Mammary epithelial cell (primary cell): ENCODE data around the gene RBPJL.

ENCODE experiments used
- CTCF ChIP-seq, 2 donors: IDR thresholded peaks in 1 of 2; conservative IDR thresholded peaks in 1 of 2; 2 replicates each; pipeline ENCODE4 v1.5.1; 2011 to 2012; ENCODE audit warnings: inconsistent platforms in 2 of 2, low read length in 2 of 2, mild to moderate bottlenecking in 2 of 2, control low read depth in 1 of 2, low read depth in 1 of 2; ENCODE audit not compliant: insufficient read depth in 1 of 2; ENCODE audit errors: extremely low read depth in 1 of 2
- EZH2 ChIP-seq: IDR thresholded peaks from 2 replicates; pipeline ENCODE4 v1.6.1; 2012; ENCODE audit warnings: low read length, inconsistent platforms, borderline replicate concordance

- TF ChIP-seq CTCF (conservative IDR thresholded peaks at IDR 0.05 in 1 of 2, IDR thresholded peaks at IDR 0.05 in 1 of 2; ENCODE audit: extremely low read depth in 1 of 2, insufficient read depth in 1 of 2, low read depth in 1 of 2, low read length in 2 of 2) (no peak), EZH2 (no peak)
These were observed 12.0 kb upstream of the RBPJL start for GRCh38 chr20:45294659-45295058.
